ENCODE results near the gene PDCD11. TPM values are rescaled to one million over a fixed set of nuclear protein-coding genes. Genes with fewer than 3 reads are reported as not detected.

The PDCD11 gene
- total RNA-seq, 2 experiments from 2014 or later: 56.4 to 56.7 TPM

- no peak overlapping the region for H3K4me3 Mint-ChIP-seq
- peaks cover 8% of the 10 kb centered on the region for H3K4me1 Mint-ChIP-seq (ENCODE audit: low read depth)
- H3K27ac Mint-ChIP-seq: no peak overlapping the region
- intact Hi-C loops (cut with micrococcal nuclease): no loop called here
- no peaks in the 10 kb centered on the region for H3K27me3 Mint-ChIP-seq
- POLR2A ChIA-PET: no interaction called here
- CTCF ChIA-PET: interaction anchor here (1.9 kb wide), 1 partner anchor 10 kb away, joined by 6 read pairs; no protein-coding TSS in a partner anchor
- no peaks in the 10 kb centered on the region for H3K9me3 Mint-ChIP-seq
- DNase-seq: no peak
- H3K36me3 Mint-ChIP-seq: no peaks in the 10 kb centered on the region
Observed at GRCh38 chr10:103465411-103466179, 69.2 kb downstream of the PDCD11 start.

GRCh38 chr10:103466734-103467133 is 70.3 kb downstream of the PDCD11 start:
- POLR2A ChIA-PET: no interaction called here
- Mint-ChIP-seq H3K4me1 (ENCODE audit: low read depth) (peaks cover 17% of the 10 kb centered on the region), H3K9me3 (no peaks in the 10 kb centered on the region), H3K4me3 (no peak overlapping the region), H3K27ac (no peak overlapping the region), H3K27me3 (no peaks in the 10 kb centered on the region), H3K36me3 (no peaks in the 10 kb centered on the region)
- intact Hi-C loops (cut with micrococcal nuclease): no loop called here
- CTCF ChIA-PET: no interaction called here
- no peak for DNase-seq

- H3K9me3 Mint-ChIP-seq: no peaks in the 10 kb centered on the region
- H3K27me3 Mint-ChIP-seq: no peaks in the 10 kb centered on the region
Observed at GRCh38 chr10:103467406-103467805, 71.0 kb downstream of the PDCD11 start.

GRCh38 chr10:103469201-103469600 is 72.8 kb downstream of the PDCD11 start:
- Mint-ChIP-seq H3K9me3 (no peaks in the 10 kb centered on the region), H3K27me3 (no peaks in the 10 kb centered on the region), H3K4me1 (ENCODE audit: low read depth) (peaks cover 24% of the 10 kb centered on the region), H3K4me3 (no peak overlapping the region), H3K36me3 (no peaks in the 10 kb centered on the region), H3K27ac (no peak overlapping the region)
- CTCF ChIA-PET: interaction anchor here (1.2 kb wide), 1 partner anchor 17 kb away, joined by 3 read pairs; no protein-coding TSS in a partner anchor
- intact Hi-C loops (cut with micrococcal nuclease): no loop called here
- POLR2A ChIA-PET: no interaction called here
- DNase-seq: no peak

More at GRCh38 chr10:103467406-103467805, 71.0 kb downstream of the PDCD11 start:
- POLR2A ChIA-PET: no interaction called here
- Mint-ChIP-seq H3K36me3 (no peaks in the 10 kb centered on the region), H3K4me1 (ENCODE audit: low read depth) (peaks cover 22% of the 10 kb centered on the region), H3K27ac (peak overlapping the region; percentile 61), H3K4me3 (no peak overlapping the region)
- no peak for DNase-seq
- intact Hi-C loops (cut with micrococcal nuclease): no loop called here
- CTCF ChIA-PET: no interaction called here

GRCh38 chr10:103470761-103471653 is 74.6 kb downstream of the PDCD11 start:
- intact Hi-C loops (cut with micrococcal nuclease): loop anchor here (1.0 kb wide), 2 partner anchors 19 to 42 kb away; partner anchors contain the start of gene CALHM2
- Mint-ChIP-seq H3K4me3 (peak overlapping the region; percentile 0), H3K36me3 (no peaks in the 10 kb centered on the region), H3K27me3 (no peaks in the 10 kb centered on the region), H3K27ac (peak overlapping the region; percentile 74), H3K9me3 (no peaks in the 10 kb centered on the region), H3K4me1 (ENCODE audit: low read depth) (peaks cover 24% of the 10 kb centered on the region)
- ChIA-PET POLR2A (interaction anchor here (1.0 kb wide), 1 partner anchor 19 kb away, joined by 3 read pairs; the partner anchor contains the start of gene CALHM2), CTCF (interaction anchor here (0.9 to 1.7 kb wide), 4 partner anchors 14 to 121 kb away, joined by 3 to 4 read pairs (median 4); no protein-coding TSS in a partner anchor)
- DNase-seq: peak; percentile 87

- H3K27ac Mint-ChIP-seq: peak overlapping the region; percentile 66
- no peaks in the 10 kb centered on the region for H3K9me3 Mint-ChIP-seq
- no peak for DNase-seq
- peaks cover 28% of the 10 kb centered on the region for H3K4me1 Mint-ChIP-seq (ENCODE audit: low read depth)
- H3K4me3 Mint-ChIP-seq: peak overlapping the region; percentile 3
- intact Hi-C loops (cut with micrococcal nuclease): no loop called here
- ChIA-PET POLR2A (interaction anchor here (1.5 kb wide), 1 partner anchor 19 kb away, joined by 3 read pairs; no protein-coding TSS in a partner anchor), CTCF (interaction anchor here (0.9 to 1.7 kb wide), 4 partner anchors 9 to 120 kb away, joined by 3 to 4 read pairs (median 4); no protein-coding TSS in a partner anchor)
- H3K27me3 Mint-ChIP-seq: no peaks in the 10 kb centered on the region
- no peaks in the 10 kb centered on the region for H3K36me3 Mint-ChIP-seq
Observed at GRCh38 chr10:103472005-103472404, 75.6 kb downstream of the PDCD11 start.

- Mint-ChIP-seq H3K4me3 (no peak overlapping the region), H3K4me1 (ENCODE audit: low read depth) (peaks cover 24% of the 10 kb centered on the region), H3K27me3 (no peaks in the 10 kb centered on the region), H3K27ac (no peak overlapping the region), H3K9me3 (no peaks in the 10 kb centered on the region), H3K36me3 (no peaks in the 10 kb centered on the region)
- intact Hi-C loops (cut with micrococcal nuclease): no loop called here
- POLR2A ChIA-PET: interaction anchor here (1.5 kb wide), 1 partner anchor 20 kb away, joined by 3 read pairs; no protein-coding TSS in a partner anchor
- CTCF ChIA-PET: no interaction called here
- DNase-seq: no peak
Observed at GRCh38 chr10:103473261-103473671, 76.8 kb downstream of the PDCD11 start.

- Mint-ChIP-seq H3K9me3 (no peaks in the 10 kb centered on the region), H3K27ac (peak overlapping the region; percentile 1), H3K27me3 (no peaks in the 10 kb centered on the region), H3K4me3 (no peak overlapping the region), H3K36me3 (no peaks in the 10 kb centered on the region), H3K4me1 (ENCODE audit: low read depth) (peaks cover 24% of the 10 kb centered on the region)
- CTCF ChIA-PET: interaction anchor here (1.8 to 3.4 kb wide), 3 partner anchors 9 to 58 kb away, joined by 4 to 16 read pairs (median 9); no protein-coding TSS in a partner anchor
- POLR2A ChIA-PET: no interaction called here
- intact Hi-C loops (cut with micrococcal nuclease): no loop called here
- no peak for DNase-seq
Observed at GRCh38 chr10:103474077-103474476, 77.7 kb downstream of the PDCD11 start.

- H3K36me3 Mint-ChIP-seq: no peaks in the 10 kb centered on the region
- intact Hi-C loops (cut with micrococcal nuclease): no loop called here
- POLR2A ChIA-PET: no interaction called here
- H3K27ac Mint-ChIP-seq: no peak overlapping the region
- CTCF ChIA-PET: interaction anchor here (0.7 to 3.4 kb wide), 8 partner anchors 7 to 60 kb away, joined by 3 to 16 read pairs (median 5); partner anchors contain the start of gene CALHM2
- H3K4me1 Mint-ChIP-seq (ENCODE audit: low read depth): peaks cover 21% of the 10 kb centered on the region
- H3K27me3 Mint-ChIP-seq: no peaks in the 10 kb centered on the region
- no peaks in the 10 kb centered on the region for H3K9me3 Mint-ChIP-seq
- H3K4me3 Mint-ChIP-seq: no peak overlapping the region
- no peak for DNase-seq
Observed at GRCh38 chr10:103475437-103475836, 79.0 kb downstream of the PDCD11 start.

GRCh38 chr10:103476046-103476768 is 79.8 kb downstream of the PDCD11 start:
- H3K27ac Mint-ChIP-seq: no peak overlapping the region

GRCh38 chr10:103478671-103479070 is 82.2 kb downstream of the PDCD11 start:
- H3K27ac Mint-ChIP-seq: no peak overlapping the region
- POLR2A ChIA-PET: no interaction called here
- CTCF ChIA-PET: no interaction called here
- H3K9me3 Mint-ChIP-seq: no peaks in the 10 kb centered on the region
- peaks cover 7% of the 10 kb centered on the region for H3K4me1 Mint-ChIP-seq (ENCODE audit: low read depth)
- no peaks in the 10 kb centered on the region for H3K27me3 Mint-ChIP-seq
- H3K4me3 Mint-ChIP-seq: no peak overlapping the region
- no peaks in the 10 kb centered on the region for H3K36me3 Mint-ChIP-seq
- intact Hi-C loops (cut with micrococcal nuclease): no loop called here
- no peak for DNase-seq

More at GRCh38 chr10:103476046-103476768, 79.8 kb downstream of the PDCD11 start:
- intact Hi-C loops (cut with micrococcal nuclease): no loop called here
- CTCF ChIA-PET: interaction anchor here (1.1 to 3.4 kb wide), 6 partner anchors 9 to 60 kb away, joined by 4 to 16 read pairs (median 6); no protein-coding TSS in a partner anchor
- Mint-ChIP-seq H3K9me3 (no peaks in the 10 kb centered on the region), H3K4me1 (ENCODE audit: low read depth) (peaks cover 14% of the 10 kb centered on the region), H3K27me3 (no peaks in the 10 kb centered on the region), H3K36me3 (no peaks in the 10 kb centered on the region), H3K4me3 (no peak overlapping the region)
- peak; percentile 46 for DNase-seq
- POLR2A ChIA-PET: no interaction called here

Data from activated CD4-positive, alpha-beta memory T cell treated with anti-CD3 and anti-CD28 coated beads for 36 hours (primary cell).